H1 (cell line): ENCODE measurements around the gene POU4F1. TPM values are rescaled to one million over a fixed set of nuclear protein-coding genes. Genes with fewer than 3 reads are reported as not detected.

ENCODE experiments used
- CTCF ChIA-PET: fragments of 300-600 bp; sonication (Branson Sonifier 250); formaldehyde crosslinking; loops from one replicate; lab custom pipeline; 2021; ENCODE audit not compliant: partially characterized antibody; lab: Charles Lee
- POLR2A ChIA-PET: fragments of 300-600 bp; sonication (Branson Sonifier 250); formaldehyde crosslinking; loops from one replicate; lab custom pipeline; 2021; ENCODE audit warnings: inconsistent platforms; ENCODE audit not compliant: partially characterized antibody; lab: Charles Lee
- DNase-seq, 2 experiments: peaks; one replicate each; pipeline versions ENCODE4 v3.0.0 to v3.0.0-alpha.2; 2010 to 2022; ENCODE audit warnings: low spot score in 2 of 2, low read depth in 1 of 2, mixed read lengths in 1 of 2
- FAIRE-seq: peaks from 2 replicates; lab custom pipeline; 2011; peaks lifted over from hg19 to GRCh38; lab: Jason Lieb, UNC
- H2AFZ ChIP-seq: 2 replicates; pipeline ENCODE4 v1.8.1; 2012; ENCODE audit warnings: low read length, inconsistent platforms
- H2AK5ac ChIP-seq: 2 replicates; pipeline ENCODE4 v1.6.1; 2013; ENCODE audit warnings: low read depth, low read length
- H2BK120ac ChIP-seq: replicated peaks from 2 replicates; pipeline ENCODE3; 2013; ENCODE audit warnings: low read depth, low read length, inconsistent platforms
- H2BK12ac ChIP-seq: 2 replicates; pipeline ENCODE4 v1.6.1; 2013; ENCODE audit warnings: low read depth, low read length
- H2BK15ac ChIP-seq: 2 replicates; pipeline ENCODE4 v1.6.1; 2013; ENCODE audit warnings: low read length
- H2BK20ac ChIP-seq: 2 replicates; pipeline ENCODE4 v1.6.1; 2013; ENCODE audit warnings: low read length
- H2BK5ac ChIP-seq: 2 replicates; pipeline ENCODE4 v1.6.1; 2013; ENCODE audit warnings: low read depth, low read length
- H3K14ac ChIP-seq: 2 replicates; pipeline ENCODE4 v1.6.1; 2013; ENCODE audit warnings: inconsistent platforms; ENCODE audit not compliant: insufficient read length
- H3K18ac ChIP-seq: 2 replicates; pipeline ENCODE4 v1.6.1; 2013; ENCODE audit warnings: low read length; ENCODE audit errors: extremely low read depth
- H3K23ac ChIP-seq: 2 replicates; pipeline ENCODE4 v1.6.1; 2013; ENCODE audit warnings: inconsistent platforms; ENCODE audit not compliant: insufficient read length
- H3K23me2 ChIP-seq: 2 replicates; pipeline ENCODE4 v1.6.1; 2013; ENCODE audit warnings: low read depth, low read length
- H3K27ac ChIP-seq: 2 replicates; pipeline ENCODE4 v1.6.1; 2011; ENCODE audit warnings: low read depth, low read length, inconsistent platforms
- H3K27me3 ChIP-seq, 4 experiments: replicated peaks in 1 of 4; 1 replicate in 1 of 4; 2 replicates in 3 of 4; pipeline versions ENCODE4 v1.6.1 to v1.8.1; 2011 to 2013; ENCODE audit warnings: low read length in 3 of 4, mild to moderate bottlenecking in 3 of 4, inconsistent platforms in 2 of 4, mixed read lengths in 2 of 4, moderate library complexity in 1 of 4; ENCODE audit not compliant: control insufficient read depth in 3 of 4, insufficient read depth in 3 of 4; ENCODE audit errors: extremely low read depth in 1 of 4
- H3K36me3 ChIP-seq, 4 experiments: 2 replicates each; pipeline versions ENCODE4 v1.6.1 to v1.8.1; 2011 to 2013; ENCODE audit warnings: mild to moderate bottlenecking in 4 of 4, low read length in 3 of 4, moderate library complexity in 2 of 4, control low read depth in 1 of 4, inconsistent platforms in 1 of 4; ENCODE audit not compliant: insufficient read depth in 4 of 4, control insufficient read depth in 2 of 4
- H3K4ac ChIP-seq: replicated peaks from 2 replicates; pipeline ENCODE3; 2013; ENCODE audit warnings: low read length, low read depth, mixed read lengths, inconsistent platforms; ENCODE audit not compliant: insufficient read length
- H3K4me1 ChIP-seq, 4 experiments: replicated peaks in 1 of 4; 1 replicate in 1 of 4; 2 replicates in 3 of 4; pipeline versions ENCODE4 v1.6.1 to v1.8.1; 2011 to 2013; ENCODE audit warnings: low read length in 3 of 4, inconsistent platforms in 2 of 4, mixed read lengths in 1 of 4; ENCODE audit not compliant: insufficient read depth in 4 of 4, control insufficient read depth in 3 of 4
- H3K4me2 ChIP-seq, 2 experiments: 2 replicates each; pipeline versions ENCODE4 v1.6.1 to v1.8.1; 2011 to 2013; ENCODE audit warnings: low read depth in 2 of 2, low read length in 2 of 2, control low read depth in 1 of 2, inconsistent platforms in 1 of 2, mild to moderate bottlenecking in 1 of 2; ENCODE audit not compliant: insufficient read depth in 1 of 2
- H3K4me3 ChIP-seq, 4 experiments: fragments of 200-600, 300-600 bp in 1 of 4; sonication (generic), shearing (Covaris generic), sonication (Bioruptor Twin) in 1 of 4; 2 replicates each; pipeline versions ENCODE4 v1.5.1 to v1.8.1; 2011 to 2016; ENCODE audit warnings: low read length in 4 of 4, low read depth in 3 of 4, control low read depth in 2 of 4, inconsistent platforms in 2 of 4, mild to moderate bottlenecking in 2 of 4, mixed read lengths in 1 of 4, moderate library complexity in 1 of 4; ENCODE audit not compliant: insufficient read depth in 2 of 4; ENCODE audit errors: extremely low read depth in 1 of 4
- H3K56ac ChIP-seq: replicated peaks from 2 replicates; pipeline ENCODE3; 2013; ENCODE audit warnings: low read depth, mild to moderate bottlenecking, mixed read lengths, low read length, inconsistent platforms; ENCODE audit not compliant: insufficient read length
- H3K79me1 ChIP-seq: 2 replicates; pipeline ENCODE4 v1.6.1; 2013; ENCODE audit warnings: low read depth, low read length, control low read depth
- H3K79me2 ChIP-seq, 2 experiments: 2 replicates each; pipeline versions ENCODE4 v1.6.1 to v1.8.1; 2012 to 2013; ENCODE audit warnings: low read length in 2 of 2, mild to moderate bottlenecking in 2 of 2, inconsistent platforms in 1 of 2; ENCODE audit not compliant: insufficient read depth in 2 of 2, control insufficient read depth in 1 of 2
- H3K9ac ChIP-seq, 4 experiments: replicated peaks in 1 of 4; 1 replicate in 1 of 4; 2 replicates in 3 of 4; pipeline versions ENCODE4 v1.6.1 to v1.8.1; 2011 to 2013; ENCODE audit warnings: low read depth in 3 of 4, low read length in 3 of 4, control low read depth in 2 of 4, mild to moderate bottlenecking in 2 of 4, moderate library complexity in 2 of 4, inconsistent platforms in 1 of 4; ENCODE audit errors: extremely low read depth in 1 of 4
- H3K9me3 ChIP-seq, 2 experiments: 2 replicates each; pipeline versions ENCODE4 v1.6.1 to v1.8.1; 2012 to 2013; ENCODE audit warnings: mild to moderate bottlenecking in 2 of 2, moderate library complexity in 2 of 2, control low read depth in 1 of 2, inconsistent platforms in 1 of 2, low read depth in 1 of 2, low read length in 1 of 2, mixed read lengths in 1 of 2; ENCODE audit not compliant: insufficient read depth in 2 of 2
- H4K20me1 ChIP-seq, 2 experiments: replicated peaks in 1 of 2; 2 replicates each; pipeline versions ENCODE3 to v1.8.1; 2011 to 2013; ENCODE audit warnings: inconsistent platforms in 2 of 2, low read length in 2 of 2, mild to moderate bottlenecking in 1 of 2; ENCODE audit not compliant: insufficient read depth in 2 of 2, control insufficient read depth in 1 of 2
- H4K5ac ChIP-seq: 2 replicates; pipeline ENCODE4 v1.6.1; 2013; ENCODE audit warnings: low read length, low read depth, mixed read lengths, inconsistent platforms; ENCODE audit not compliant: insufficient read length
- H4K8ac ChIP-seq: 2 replicates; pipeline ENCODE4 v1.8.0; 2013; ENCODE audit warnings: mild to moderate bottlenecking, moderate library complexity, low read length, inconsistent platforms; ENCODE audit not compliant: insufficient read depth; ENCODE audit errors: extremely low read depth
- H4K91ac ChIP-seq: replicated peaks from 2 replicates; pipeline ENCODE3; 2013; ENCODE audit warnings: low read length, mixed read lengths, inconsistent platforms; ENCODE audit not compliant: insufficient read length
- ATF2 ChIP-seq: IDR thresholded peaks from 2 replicates; pipeline ENCODE4 v1.6.1; 2012; ENCODE audit warnings: low read length, inconsistent platforms
- EGR1 ChIP-seq: IDR thresholded peaks from 2 replicates; pipeline ENCODE4 v1.6.1; 2011; ENCODE audit warnings: low read depth, low read length, borderline replicate concordance
- GTF2F1 ChIP-seq: IDR thresholded peaks from 2 replicates; pipeline ENCODE4 v1.6.1; 2012; ENCODE audit warnings: low read depth, low read length, improper control_type of control experiment, borderline replicate concordance
- MAFK ChIP-seq: IDR thresholded peaks from 2 replicates; pipeline ENCODE4 v1.6.1; 2012; ENCODE audit warnings: low read depth, mild to moderate bottlenecking, improper control_type of control experiment, low read length
- RBBP5 ChIP-seq: IDR thresholded peaks from 2 replicates; pipeline ENCODE4 v1.7.1; 2012; ENCODE audit warnings: low read depth, mild to moderate bottlenecking, inconsistent platforms, low read length, moderate library complexity, borderline replicate concordance
- RNF2 ChIP-seq: fragments of 200-900, 300-1000 bp; sonication (generic); IDR thresholded peaks from 2 replicates; pipeline ENCODE4 v1.7.1; 2016; ENCODE audit warnings: borderline replicate concordance, low read depth, mild to moderate bottlenecking, antibody characterized with exemption, low read length; ENCODE audit not compliant: poor library complexity, severe bottlenecking; ENCODE audit errors: missing control alignments
- SIRT6 ChIP-seq: IDR thresholded peaks from one replicate; pipeline ENCODE4 v1.7.1; 2012; ENCODE audit warnings: low read length, inconsistent platforms
- WGBS, 2 experiments: shearing (Covaris generic) in 1 of 2; methylation state at CpG; one replicate each; pipeline versions ENCODE4 v1.1.6 to v1.1.7; 2013 to 2015; ENCODE audit warnings: low lambda C conversion rate in 2 of 2, mixed read lengths in 2 of 2, inconsistent platforms in 1 of 2, low coverage in 1 of 2, missing lambda C conversion rate in 1 of 2; ENCODE audit not compliant: insufficient replicate concordance in 2 of 2, insufficient coverage in 1 of 2, insufficient read length in 1 of 2; ENCODE audit errors: extremely low coverage in 1 of 2, missing lambda C conversion rate in 1 of 2; 5-methylcytosine and 5-hydroxymethylcytosine counted together
- polyA plus RNA-seq, 7 experiments: library from polyadenylated mRNA; depleted of rRNA in 3 of 7; stranded (reverse) in 5 of 7; unstranded in 2 of 7; fragments of >200 nt in 5 of 7; fragments of 200-250 nt in 2 of 7; gene quantifications; 1 replicate in 5 of 7; 2 replicates in 1 of 7; 4 replicates in 1 of 7; pipeline versions ENCODE4 v1.2.1 to v1.2.3, GENCODE V29; 2011 to 2013; ENCODE audit warnings: missing spikeins in 2 of 7, mixed read lengths in 2 of 7
- total RNA-seq: library from RNA; stranded (reverse); fragmentation: NEBNext Ultra II Directional; extraction: Animal tissue kit (Norgen Biotek cat#: 25700); gene quantifications from 2 replicates; pipeline ENCODE4 v1.2.1, GENCODE V29; 2021

Gene POU4F1
- total and polyA plus RNA-seq, 2 of the 8 experiments (the other 6 are each of a cell fraction or from before 2014, with no cell fraction given), result 0.09 to 0.32 TPM

GRCh38 chr13:78598116-78598781 is 5.1 kb downstream of the POU4F1 start:
- Histone ChIP-seq H2BK5ac (no peak overlapping the region), H3K27me3 (peaks cover 75 to 97% (median 90%) of the 10 kb centered on the region in 4 experiments), H3K27ac (no peak overlapping the region), H3K14ac (no peak overlapping the region), H3K9me3 (no peaks in the 10 kb centered on the region), H3K36me3 (no peaks in the 10 kb centered on the region; a peak in 1 of 8 replicates), H2BK15ac (no peak overlapping the region), H4K20me1 (peaks cover 8 to 13% of the 10 kb centered on the region in 2 experiments), H3K79me2 (no peaks in the 10 kb centered on the region), H3K23me2 (peaks cover 22% of the 10 kb centered on the region; the same call in 1 of the 2 replicates), H2BK120ac (no peak overlapping the region), H3K4ac (no peak overlapping the region), H2AK5ac (no peak overlapping the region), H3K56ac (no peak overlapping the region), H3K9ac (no peak overlapping the region), H3K79me1 (no peaks in the 10 kb centered on the region), H4K91ac (no peak overlapping the region), H4K8ac (no peak overlapping the region), H4K5ac (no peak overlapping the region), H3K23ac (no peak overlapping the region)
- WGBS, 2 experiments, result 28% methylated on average over 3 of the region's 3 CpGs; no CpG with 5 or more reads in 1 of the 2 experiments
- CTCF ChIA-PET, result interaction anchor here (3.0 kb wide), 1 partner anchor 9 kb away, joined by 15 read pairs; no protein-coding TSS in a partner anchor
- DNase-seq, result no peak
- no peak for TF ChIP-seq MAFK
- TF ChIP-seq ATF2, result no peak
- TF ChIP-seq GTF2F1, result no peak
- TF ChIP-seq EGR1, result no peak
- no peak for TF ChIP-seq RNF2
- no peak for TF ChIP-seq RBBP5
- TF ChIP-seq SIRT6, result no peak
- TF ChIP-seq, all 59 proteins: peak for 0
- no peak overlapping the region for H3K4me3 ChIP-seq
- H3K4me1 ChIP-seq, result peaks cover 5 to 32% (median 12%) of the 10 kb centered on the region in 4 experiments
- no peak overlapping the region for H2AFZ ChIP-seq
- H3K4me2 ChIP-seq, result no peak overlapping the region
- POLR2A ChIA-PET, result no interaction called here
- no peak overlapping the region for H3K18ac ChIP-seq
- no peak overlapping the region for H2BK20ac ChIP-seq
- FAIRE-seq, result no peak
- H2BK12ac ChIP-seq, result no peak overlapping the region
